BLaER1 treated with 17β-estradiol and CSF1 and Interleukin-3, amounts not matched to agents 10 nM and 100 nM (cell line): ENCODE measurements around the gene UGT2B17.
"Not testable (repeated sequence)": the region's sequence is repeated elsewhere in the genome, so short reads cannot be mapped to it uniquely, and the experiment has no call there.

Source experiments
- H3K27ac ChIP-seq, 11 experiments: shearing (Covaris generic); formaldehyde crosslinking; 2 replicates each; pipeline ENCODE4 v1.8.1; 2022
- H3K27me3 ChIP-seq, 11 experiments: shearing (Covaris generic); formaldehyde crosslinking; 2 replicates each; pipeline ENCODE4 v1.8.1; 2022
- H3K36me3 ChIP-seq, 11 experiments: shearing (Covaris generic); formaldehyde crosslinking; 2 replicates each; pipeline ENCODE4 v1.8.1; 2022
- H3K4me1 ChIP-seq, 10 experiments: shearing (Covaris generic); formaldehyde crosslinking; 2 replicates each; pipeline ENCODE4 v1.8.1; 2022
- H3K4me2 ChIP-seq, 11 experiments: shearing (Covaris generic); formaldehyde crosslinking; 2 replicates each; pipeline ENCODE4 v1.8.1; 2022
- H3K4me3 ChIP-seq, 10 experiments: shearing (Covaris generic); formaldehyde crosslinking; 2 replicates each; pipeline ENCODE4 v1.8.1; 2022
- H3K9ac ChIP-seq, 11 experiments: shearing (Covaris generic); formaldehyde crosslinking; 2 replicates each; pipeline ENCODE4 v1.8.1; 2022
- H3K9me3 ChIP-seq, 11 experiments: shearing (Covaris generic); formaldehyde crosslinking; replicated peaks in 1 of 11; 2 replicates each; pipeline ENCODE4 v1.8.1; 2022
- H4K20me1 ChIP-seq, 11 experiments: shearing (Covaris generic); formaldehyde crosslinking; 2 replicates each; pipeline ENCODE4 v1.8.1; 2022
- Cebpa-rat ChIP-seq, 11 experiments: shearing (Covaris generic); IDR thresholded peaks; 2 replicates each; pipeline ENCODE4 v1.8.1; 2022

The UGT2B17 gene

GRCh38 chr4:68536375-68536774 lies 39.7 kb downstream of the UGT2B17 start:
- H3K27me3 ChIP-seq = no peaks in the 10 kb centered on the region
- no peak overlapping the region for H3K4me2 ChIP-seq
- no peak overlapping the region for H3K9ac ChIP-seq
- no peaks in the 10 kb centered on the region for H3K36me3 ChIP-seq
- H3K27ac ChIP-seq = no peak overlapping the region
- TF ChIP-seq Cebpa-rat (IDR thresholded peaks at IDR 0.05) = no peak
- H3K4me3 ChIP-seq = no peak overlapping the region
- no peaks in the 10 kb centered on the region for H3K9me3 ChIP-seq
- H3K4me1 ChIP-seq = no peaks in the 10 kb centered on the region
- no peaks in the 10 kb centered on the region for H4K20me1 ChIP-seq

- no peak overlapping the region for H3K27ac ChIP-seq
- no peak overlapping the region for H3K4me3 ChIP-seq
- no peaks in the 10 kb centered on the region for H3K27me3 ChIP-seq
- no peaks in the 10 kb centered on the region for H4K20me1 ChIP-seq
- H3K9me3 ChIP-seq = no peaks in the 10 kb centered on the region
- H3K36me3 ChIP-seq = no peaks in the 10 kb centered on the region
- no peak overlapping the region for H3K4me2 ChIP-seq
- TF ChIP-seq Cebpa-rat (IDR thresholded peaks at IDR 0.05) = no peak
- H3K4me1 ChIP-seq = no peaks in the 10 kb centered on the region
- H3K9ac ChIP-seq = no peak overlapping the region
Observed at GRCh38 chr4:68535974-68536373, 40.1 kb downstream of the UGT2B17 start.

GRCh38 chr4:68522232-68522631 lies 53.9 kb downstream of the UGT2B17 start:
- H3K9me3 ChIP-seq, H3K36me3 ChIP-seq, H3K4me1 ChIP-seq, H3K9ac ChIP-seq, H3K27ac ChIP-seq, H4K20me1 ChIP-seq, H3K4me2 ChIP-seq, H3K27me3 ChIP-seq, H3K4me3 ChIP-seq: not testable (repeated sequence)

- Histone ChIP-seq H4K20me1 (no peaks in the 10 kb centered on the region), H3K9me3 (no peaks in the 10 kb centered on the region), H3K4me1 (no peaks in the 10 kb centered on the region), H3K9ac (no peak overlapping the region), H3K36me3 (no peaks in the 10 kb centered on the region), H3K4me3 (no peak overlapping the region), H3K27me3 (no peaks in the 10 kb centered on the region), H3K4me2 (no peak overlapping the region), H3K27ac (no peak overlapping the region)
- TF ChIP-seq Cebpa-rat (IDR thresholded peaks at IDR 0.05) = no peak
Observed at GRCh38 chr4:68520985-68521384, 55.1 kb downstream of the UGT2B17 start.

- Histone ChIP-seq H3K27me3 (no peaks in the 10 kb centered on the region), H3K36me3 (no peaks in the 10 kb centered on the region), H3K4me3 (no peak overlapping the region), H3K9me3 (no peaks in the 10 kb centered on the region), H4K20me1 (no peaks in the 10 kb centered on the region), H3K9ac (no peak overlapping the region), H3K4me1 (no peaks in the 10 kb centered on the region), H3K4me2 (no peak overlapping the region), H3K27ac (no peak overlapping the region)
- no peak for TF ChIP-seq Cebpa-rat (IDR thresholded peaks at IDR 0.05)
Observed at GRCh38 chr4:68518889-68519288, 57.2 kb downstream of the UGT2B17 start.

GRCh38 chr4:68505452-68505851 lies 70.7 kb downstream of the UGT2B17 start:
- H3K27ac ChIP-seq = not testable (repeated sequence)

GRCh38 chr4:68504836-68505235 lies 71.3 kb downstream of the UGT2B17 start:
- H4K20me1 ChIP-seq = not testable (repeated sequence)

More at GRCh38 chr4:68505452-68505851, 70.7 kb downstream of the UGT2B17 start:
- H3K27me3 ChIP-seq, H4K20me1 ChIP-seq, H3K4me1 ChIP-seq, H3K36me3 ChIP-seq, H3K4me3 ChIP-seq, H3K9ac ChIP-seq, H3K9me3 ChIP-seq, H3K4me2 ChIP-seq: not testable (repeated sequence)

GRCh38 chr4:68503462-68503861 lies 72.7 kb downstream of the UGT2B17 start:
- H4K20me1 ChIP-seq, H3K27ac ChIP-seq, H3K27me3 ChIP-seq, H3K9ac ChIP-seq, H3K4me1 ChIP-seq, H3K9me3 ChIP-seq, H3K4me2 ChIP-seq, H3K36me3 ChIP-seq, H3K4me3 ChIP-seq: not testable (repeated sequence)

More at GRCh38 chr4:68504836-68505235, 71.3 kb downstream of the UGT2B17 start:
- not testable (repeated sequence) for H3K4me1 ChIP-seq, H3K9me3 ChIP-seq, H3K4me3 ChIP-seq, H3K27me3 ChIP-seq, H3K27ac ChIP-seq, H3K4me2 ChIP-seq, H3K9ac ChIP-seq, H3K36me3 ChIP-seq

- no peaks in the 10 kb centered on the region for H3K36me3 ChIP-seq
- H3K27me3 ChIP-seq = no peaks in the 10 kb centered on the region
- H3K4me3 ChIP-seq = no peak overlapping the region
- H4K20me1 ChIP-seq = no peaks in the 10 kb centered on the region
- H3K4me2 ChIP-seq = no peak overlapping the region
- no peaks in the 10 kb centered on the region for H3K9me3 ChIP-seq
- peaks cover 9 to 22% (median 16%) of the 10 kb centered on the region in 10 experiments for H3K4me1 ChIP-seq
- H3K9ac ChIP-seq = no peak overlapping the region
- H3K27ac ChIP-seq = no peak overlapping the region
- TF ChIP-seq Cebpa-rat (IDR thresholded peaks at IDR 0.05) = no peak
Observed at GRCh38 chr4:68499021-68499420, 77.1 kb downstream of the UGT2B17 start.

GRCh38 chr4:68498413-68499007 lies 77.6 kb downstream of the UGT2B17 start:
- H3K4me2 ChIP-seq = no peak overlapping the region
- no peaks in the 10 kb centered on the region for H4K20me1 ChIP-seq
- no peaks in the 10 kb centered on the region for H3K27me3 ChIP-seq
- no peak for TF ChIP-seq Cebpa-rat (IDR thresholded peaks at IDR 0.05)
- no peak overlapping the region for H3K27ac ChIP-seq
- H3K9me3 ChIP-seq = no peaks in the 10 kb centered on the region
- H3K4me1 ChIP-seq = peaks cover 13 to 27% (median 21%) of the 10 kb centered on the region in 10 experiments
- no peak overlapping the region for H3K9ac ChIP-seq
- no peak overlapping the region for H3K4me3 ChIP-seq
- no peaks in the 10 kb centered on the region for H3K36me3 ChIP-seq
